Fibroblast of lung (primary cell): ENCODE results near the gene GNPDA1. TPM values are rescaled to one million over a fixed set of nuclear protein-coding genes. Genes with fewer than 3 reads are reported as not detected.

Source experiments
- DNase-seq, 2 donors: peaks; one replicate each; pipeline versions ENCODE4 v3.0.0 to v3.0.0-alpha.2; 2010; ENCODE audit warnings: low read depth in 2 of 2
- H2AFZ ChIP-seq: 2 replicates; pipeline ENCODE4 v1.5.1; 2012; ENCODE audit warnings: low read length, control low read depth, inconsistent platforms
- H3K27ac ChIP-seq: 2 replicates; pipeline ENCODE4 v1.5.1; 2011; ENCODE audit warnings: low read length, control low read depth; ENCODE audit not compliant: insufficient read depth
- H3K27me3 ChIP-seq: 2 replicates; pipeline ENCODE4 v1.5.1; 2011; ENCODE audit warnings: mild to moderate bottlenecking, low read length; ENCODE audit not compliant: control insufficient read depth, insufficient read depth
- H3K36me3 ChIP-seq: 2 replicates; pipeline ENCODE4 v1.5.1; 2011; ENCODE audit warnings: low read length; ENCODE audit not compliant: control insufficient read depth, insufficient read depth
- H3K4me1 ChIP-seq: 2 replicates; pipeline ENCODE4 v1.5.1; 2011; ENCODE audit warnings: low read length; ENCODE audit not compliant: control insufficient read depth, insufficient read depth; ENCODE audit errors: extremely low read depth
- H3K4me2 ChIP-seq: 2 replicates; pipeline ENCODE4 v1.5.1; 2011; ENCODE audit warnings: low read length, control low read depth; ENCODE audit not compliant: insufficient read depth; ENCODE audit errors: extremely low read depth
- H3K4me3 ChIP-seq, 4 experiments: fragments of 200-600 bp in 1 of 4; sonication (generic) in 1 of 4; replicated peaks in 1 of 4; 2 replicates each; pipeline ENCODE4 v1.5.1; 2011 to 2016; ENCODE audit warnings: low read length in 4 of 4, low read depth in 3 of 4, mild to moderate bottlenecking in 3 of 4, control low read depth in 2 of 4, inconsistent platforms in 1 of 4, mixed read lengths in 1 of 4; ENCODE audit not compliant: insufficient read depth in 1 of 4; ENCODE audit errors: control extremely low read depth in 1 of 4
- H3K79me2 ChIP-seq: 2 replicates; pipeline ENCODE4 v1.5.1; 2012; ENCODE audit warnings: mild to moderate bottlenecking, low read length, inconsistent platforms; ENCODE audit not compliant: control insufficient read depth, insufficient read depth
- H3K9ac ChIP-seq: 2 replicates; pipeline ENCODE4 v1.5.1; 2011; ENCODE audit warnings: mild to moderate bottlenecking, low read length, control low read depth; ENCODE audit not compliant: insufficient read depth
- H3K9me3 ChIP-seq: 2 replicates; pipeline ENCODE4 v1.5.1; 2012; ENCODE audit warnings: low read depth, low read length; ENCODE audit not compliant: control insufficient read depth, insufficient read depth
- H4K20me1 ChIP-seq: 2 replicates; pipeline ENCODE4 v1.5.1; 2011; ENCODE audit warnings: low read length; ENCODE audit not compliant: control insufficient read depth, insufficient read depth; ENCODE audit errors: extremely low read depth
- EZH2 ChIP-seq: IDR thresholded peaks from 2 replicates; pipeline ENCODE4 v1.5.1; 2012; ENCODE audit warnings: low read length, control low read depth, mild to moderate bottlenecking; ENCODE audit errors: missing control alignments
- polyA plus RNA-seq, 2 donors: library from polyadenylated mRNA; depleted of rRNA in 1 of 2; stranded (reverse) in 1 of 2; unstranded in 1 of 2; fragments of >200 nt; gene quantifications; 2 replicates each; pipeline ENCODE4 v1.2.1, GENCODE V29; 2011 to 2012; ENCODE audit warnings: missing spikeins in 1 of 2
- total RNA-seq: library from RNA; depleted of rRNA; stranded (reverse); fragments of >200 nt; gene quantifications from 2 replicates; pipeline ENCODE4 v1.2.1, GENCODE V29; 2014
- TF ChIP-seq, protein P1 (sequence below), 2 donors: IDR thresholded peaks in 1 of 2; conservative IDR thresholded peaks in 1 of 2; 1 replicate in 1 of 2; 2 replicates in 1 of 2; pipeline ENCODE4 v1.5.1; 2011 to 2012; ENCODE audit warnings: low read length in 2 of 2, control low read depth in 1 of 2, inconsistent platforms in 1 of 2, low read depth in 1 of 2, mild to moderate bottlenecking in 1 of 2

GNPDA1 gene
- total and polyA plus RNA-seq, 2 donors (not counting 1 experiment from before 2014, with no cell fraction given), result 30.0 to 64.2 TPM

DNA sequence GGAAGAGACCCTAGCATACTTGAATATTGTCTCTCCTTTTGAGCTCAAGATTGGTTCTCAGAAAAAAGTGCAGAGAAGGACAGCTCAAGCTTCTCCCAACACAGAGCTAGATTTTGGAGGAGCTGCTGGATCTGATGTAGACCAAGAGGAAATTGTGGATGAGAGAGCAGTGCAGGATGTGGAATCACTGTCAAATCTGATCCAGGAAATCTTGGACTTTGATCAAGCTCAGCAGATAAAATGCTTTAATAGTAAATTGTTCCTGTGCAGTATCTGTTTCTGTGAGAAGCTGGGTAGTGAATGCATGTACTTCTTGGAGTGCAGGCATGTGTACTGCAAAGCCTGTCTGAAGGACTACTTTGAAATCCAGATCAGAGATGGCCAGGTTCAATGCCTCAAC, 34.4 kb downstream of the GNPDA1 start:
- no peak for DNase-seq
- Histone ChIP-seq H3K4me3 (no peak overlapping the region), H3K4me2 (no peak overlapping the region), H3K27me3 (no peaks in the 10 kb centered on the region), H3K79me2 (no peaks in the 10 kb centered on the region), H3K4me1 (peaks cover 12% of the 10 kb centered on the region), H3K9ac (no peak overlapping the region), H3K36me3 (peaks cover 12% of the 10 kb centered on the region), H2AFZ (no peak overlapping the region), H3K9me3 (no peaks in the 10 kb centered on the region), H4K20me1 (no peaks in the 10 kb centered on the region), H3K27ac (no peak overlapping the region)
- no peak for TF ChIP-seq EZH2
- TF ChIP-seq, protein P1, sequence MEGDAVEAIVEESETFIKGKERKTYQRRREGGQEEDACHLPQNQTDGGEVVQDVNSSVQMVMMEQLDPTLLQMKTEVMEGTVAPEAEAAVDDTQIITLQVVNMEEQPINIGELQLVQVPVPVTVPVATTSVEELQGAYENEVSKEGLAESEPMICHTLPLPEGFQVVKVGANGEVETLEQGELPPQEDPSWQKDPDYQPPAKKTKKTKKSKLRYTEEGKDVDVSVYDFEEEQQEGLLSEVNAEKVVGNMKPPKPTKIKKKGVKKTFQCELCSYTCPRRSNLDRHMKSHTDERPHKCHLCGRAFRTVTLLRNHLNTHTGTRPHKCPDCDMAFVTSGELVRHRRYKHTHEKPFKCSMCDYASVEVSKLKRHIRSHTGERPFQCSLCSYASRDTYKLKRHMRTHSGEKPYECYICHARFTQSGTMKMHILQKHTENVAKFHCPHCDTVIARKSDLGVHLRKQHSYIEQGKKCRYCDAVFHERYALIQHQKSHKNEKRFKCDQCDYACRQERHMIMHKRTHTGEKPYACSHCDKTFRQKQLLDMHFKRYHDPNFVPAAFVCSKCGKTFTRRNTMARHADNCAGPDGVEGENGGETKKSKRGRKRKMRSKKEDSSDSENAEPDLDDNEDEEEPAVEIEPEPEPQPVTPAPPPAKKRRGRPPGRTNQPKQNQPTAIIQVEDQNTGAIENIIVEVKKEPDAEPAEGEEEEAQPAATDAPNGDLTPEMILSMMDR (conservative IDR thresholded peaks at IDR 0.05 in 1 of 2, IDR thresholded peaks at IDR 0.05 in 1 of 2; ENCODE audit: low read depth in 1 of 2, low read length in 2 of 2), result no peak

DNA sequence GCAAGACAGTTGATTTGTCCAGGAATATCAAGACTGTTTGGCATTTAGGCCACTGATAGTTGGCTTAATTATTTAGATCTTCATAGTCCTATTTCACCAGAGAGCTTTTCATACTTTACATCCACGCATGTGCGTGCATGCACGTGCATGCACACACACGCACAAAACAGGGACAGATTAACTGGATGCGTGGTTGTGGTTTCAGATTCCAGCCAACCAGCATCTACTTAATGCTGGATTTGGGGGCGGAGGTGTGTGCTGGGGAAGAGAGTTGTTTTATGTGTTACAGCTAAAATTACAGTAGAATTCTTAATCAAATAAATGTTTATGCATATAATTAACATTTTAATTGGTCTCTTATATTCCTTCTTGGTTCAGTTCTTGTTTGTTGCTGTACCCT, 36.7 kb downstream of the GNPDA1 start:
- Histone ChIP-seq H3K27ac (no peak overlapping the region), H4K20me1 (no peaks in the 10 kb centered on the region), H3K79me2 (peaks cover 6% of the 10 kb centered on the region), H3K27me3 (no peaks in the 10 kb centered on the region), H3K9ac (no peak overlapping the region), H3K36me3 (peaks cover 12% of the 10 kb centered on the region), H3K4me1 (peaks cover 12% of the 10 kb centered on the region), H3K4me3 (no peak overlapping the region), H3K9me3 (no peaks in the 10 kb centered on the region), H2AFZ (no peak overlapping the region), H3K4me2 (no peak overlapping the region)
- TF ChIP-seq, protein P1 (conservative IDR thresholded peaks at IDR 0.05 in 1 of 2, IDR thresholded peaks at IDR 0.05 in 1 of 2; ENCODE audit: low read depth in 1 of 2, low read length in 2 of 2), result no peak
- TF ChIP-seq EZH2, result no peak
- no peak for DNase-seq

DNA sequence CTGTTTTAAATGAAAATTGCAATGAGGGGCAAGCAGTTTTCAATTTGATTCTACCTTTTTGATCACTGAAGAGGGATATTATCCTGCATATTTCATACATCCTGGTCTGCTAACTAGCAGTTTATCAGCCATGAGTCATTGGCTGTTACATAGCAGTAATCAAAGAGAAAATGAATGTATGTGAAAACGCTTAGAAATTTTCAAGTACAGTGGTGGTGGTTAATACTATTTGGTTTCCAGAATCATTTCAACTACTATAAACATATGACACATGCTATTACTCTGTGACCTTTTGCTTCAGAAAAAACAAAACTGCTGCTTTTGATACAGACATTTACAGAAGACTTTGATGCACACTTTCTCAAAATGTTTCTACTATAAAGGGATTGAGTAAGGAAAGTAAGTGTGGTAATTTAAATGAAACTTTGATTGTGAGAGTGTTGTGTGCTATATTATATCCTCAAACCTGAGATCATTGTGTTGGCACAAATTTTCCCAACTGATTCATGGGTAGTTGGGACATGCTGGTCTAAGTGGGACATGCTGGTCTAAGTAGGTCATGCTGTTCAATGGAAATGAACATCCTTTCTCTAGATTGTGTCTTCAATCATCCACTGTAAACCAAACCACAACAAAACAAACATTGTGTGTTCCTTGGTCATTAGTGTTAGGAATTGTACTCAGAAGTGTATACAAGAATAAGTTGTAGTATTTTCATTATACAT, 38.8 kb downstream of the GNPDA1 start:
- Histone ChIP-seq H3K9me3 (no peaks in the 10 kb centered on the region), H3K4me2 (peak overlapping the region; percentile 46), H3K4me3 (peak overlapping the region in 1 of 4 experiments; percentile 23), H3K9ac (no peak overlapping the region), H2AFZ (no peak overlapping the region), H3K27ac (no peak overlapping the region), H3K36me3 (peaks cover 8% of the 10 kb centered on the region), H4K20me1 (no peaks in the 10 kb centered on the region), H3K79me2 (peaks cover 22% of the 10 kb centered on the region), H3K4me1 (peaks cover 19% of the 10 kb centered on the region), H3K27me3 (no peaks in the 10 kb centered on the region)
- no peak for TF ChIP-seq EZH2
- TF ChIP-seq, protein P1 (conservative IDR thresholded peaks at IDR 0.05 in 1 of 2, IDR thresholded peaks at IDR 0.05 in 1 of 2; ENCODE audit: low read depth in 1 of 2, low read length in 2 of 2), result no peak
- peak; percentile 78 to 83 for DNase-seq
